ENCODE results near the gene RRM1. TPM values are rescaled to one million over a fixed set of nuclear protein-coding genes. Genes with fewer than 3 reads are reported as not detected.

Gene RRM1
- total and polyA plus RNA-seq, 9 of the 15 experiments (the other 6 are each of a cell fraction or from before 2014, with no cell fraction given) = 113 to 270 (median 163) TPM

DNA sequence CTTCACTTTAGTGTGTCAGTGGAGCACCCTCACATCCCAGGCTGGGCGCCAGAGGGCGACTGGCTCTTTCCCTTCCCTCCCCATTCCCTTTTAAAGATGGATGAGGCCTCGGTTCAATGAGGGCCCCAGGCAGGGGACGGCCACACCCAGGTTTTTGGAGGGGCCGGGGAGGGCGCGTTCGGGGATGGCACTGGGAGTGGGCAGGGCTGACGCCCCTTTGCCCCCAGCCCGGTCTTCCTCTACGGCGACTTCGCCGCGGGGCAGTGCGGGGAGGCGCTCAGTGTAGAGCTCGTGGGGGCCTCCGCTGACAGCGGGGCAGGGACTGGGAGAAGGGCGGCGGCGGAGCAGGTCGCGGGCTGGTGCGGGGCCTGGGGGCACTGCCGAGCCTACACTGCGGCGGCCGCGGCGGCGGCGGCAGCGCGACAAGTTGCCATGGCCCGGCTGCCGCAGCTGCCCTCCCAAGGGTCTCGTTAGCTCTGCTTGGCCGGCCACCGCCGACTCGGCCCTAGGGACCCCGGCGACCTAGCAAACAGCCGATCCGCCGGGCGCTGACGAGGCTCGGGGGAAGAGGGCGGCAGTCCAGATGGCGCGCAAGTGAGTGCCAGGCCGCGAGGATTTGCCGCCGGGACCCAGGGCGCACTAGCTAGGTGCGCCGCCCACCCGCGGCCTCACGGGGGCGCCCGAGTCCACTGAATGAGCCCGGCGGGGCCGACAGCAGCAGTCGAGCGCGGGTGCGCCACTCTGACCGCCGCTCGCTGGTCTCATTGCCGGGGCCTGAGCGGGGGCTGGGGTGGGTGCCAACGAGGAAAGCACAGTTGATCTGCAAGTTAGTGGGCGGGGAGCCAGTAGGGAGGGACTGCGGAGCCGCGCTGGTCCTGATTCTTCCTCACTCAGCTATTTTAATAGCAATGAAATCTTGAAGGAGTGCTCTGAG, 92.7 kb downstream of the RRM1 start:
- Histone ChIP-seq H3K4me2 (ENCODE audit: insufficient read depth, low read length) (peak overlapping the region; percentile 86), H2AFZ (ENCODE audit: low read depth, low read length) (peak overlapping the region; percentile 98), H3K9ac (ENCODE audit: insufficient read depth in 1 of 2, low read depth in 2 of 2, low read length in 2 of 2) (peak overlapping the region; percentile 65 to 91; a peak in 3 of 4 replicates), H3K79me2 (ENCODE audit: control insufficient read depth, insufficient read depth, low read length) (no peaks in the 10 kb centered on the region), H4K20me1 (replicated peaks; ENCODE audit: control insufficient read depth, insufficient read depth, low read length) (no peaks in the 10 kb centered on the region), H3K27ac (ENCODE audit: extremely low read depth, low read depth, low read length) (no peak overlapping the region), H3K4me3 (peak overlapping the region; percentile 72), H3K27me3 (ENCODE audit: control insufficient read depth in 2 of 2, insufficient read depth in 2 of 2, low read length in 2 of 2) (peaks cover 0 to 4% of the 10 kb centered on the region in 2 experiments; a peak in 1 of 5 replicates), H3K36me3 (ENCODE audit: control insufficient read depth, insufficient read depth, low read length) (no peaks in the 10 kb centered on the region), H3K4me1 (replicated peaks in 1 of 2; ENCODE audit: control insufficient read depth in 2 of 2, insufficient read depth in 2 of 2, low read length in 2 of 2) (peaks cover 14 to 20% of the 10 kb centered on the region in 2 experiments; a peak in 4 of 5 replicates), H3K9me3 (replicated peaks; ENCODE audit: control insufficient read depth, insufficient read depth, low read depth, low read length) (no peaks in the 10 kb centered on the region; the same call in 1 of the 2 replicates), H3K9me1 (ENCODE audit: control insufficient read depth, insufficient read depth, low read length) (no peaks in the 10 kb centered on the region)
- ChIA-PET POLR2A (interaction anchor here (0.6 to 1.2 kb wide), 7 partner anchors 8 to 420 kb away, joined by 3 to 4 read pairs (median 3); no protein-coding TSS in a partner anchor), CTCF (ENCODE audit: low intra/inter-chr PET ratio) (interaction anchor here (0.7 to 3.8 kb wide), 6 partner anchors 306 to 1704 kb away, joined by 3 to 30 read pairs (median 4); no protein-coding TSS in a partner anchor)
- BruUV-seq (replicated peaks) = no TSS peak
- ATAC-seq (peak; percentile 94), DNase-seq (ENCODE audit: extremely low read depth in 1 of 4, low spot score in 3 of 4) (peak; percentile 87 to 88 (median 88)), FAIRE-seq (peak; percentile 70)
- intact Hi-C loops (cut with micrococcal nuclease) (loop anchor here (1.0 kb wide), 3 partner anchors 306 to 817 kb away; no protein-coding TSS in a partner anchor), in situ Hi-C loops (cut with MboI) (loop anchor here (5.0 to 25.0 kb wide), 3 partner anchors 305 to 825 kb away; partner anchors contain the start of gene OR52M1)
- 1% methylated on average over 62 of the region's 83 CpGs for WGBS (ENCODE audit: insufficient coverage, low coverage, missing lambda C conversion rate)
- no peak for TF ChIP-seq NFE2L1 (tag; IDR thresholded peaks at IDR 0.05; ENCODE audit: borderline replicate concordance, low read depth)
- TF ChIP-seq CBFB (CRISPR knock-in tag; IDR thresholded peaks at IDR 0.05) = no peak
- TF ChIP-seq PHF8 (IDR thresholded peaks at IDR 0.05; ENCODE audit: borderline replicate concordance, low read length) = peak; percentile 45; the same call in 1 of the 2 replicates
- TF ChIP-seq, protein P1, sequence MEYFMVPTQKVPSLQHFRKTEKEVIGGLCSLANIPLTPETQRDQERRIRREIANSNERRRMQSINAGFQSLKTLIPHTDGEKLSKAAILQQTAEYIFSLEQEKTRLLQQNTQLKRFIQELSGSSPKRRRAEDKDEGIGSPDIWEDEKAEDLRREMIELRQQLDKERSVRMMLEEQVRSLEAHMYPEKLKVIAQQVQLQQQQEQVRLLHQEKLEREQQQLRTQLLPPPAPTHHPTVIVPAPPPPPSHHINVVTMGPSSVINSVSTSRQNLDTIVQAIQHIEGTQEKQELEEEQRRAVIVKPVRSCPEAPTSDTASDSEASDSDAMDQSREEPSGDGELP (CRISPR knock-in tag; IDR thresholded peaks at IDR 0.05; ENCODE audit: borderline replicate concordance) = peak; percentile 68
- TF ChIP-seq, protein P2, sequence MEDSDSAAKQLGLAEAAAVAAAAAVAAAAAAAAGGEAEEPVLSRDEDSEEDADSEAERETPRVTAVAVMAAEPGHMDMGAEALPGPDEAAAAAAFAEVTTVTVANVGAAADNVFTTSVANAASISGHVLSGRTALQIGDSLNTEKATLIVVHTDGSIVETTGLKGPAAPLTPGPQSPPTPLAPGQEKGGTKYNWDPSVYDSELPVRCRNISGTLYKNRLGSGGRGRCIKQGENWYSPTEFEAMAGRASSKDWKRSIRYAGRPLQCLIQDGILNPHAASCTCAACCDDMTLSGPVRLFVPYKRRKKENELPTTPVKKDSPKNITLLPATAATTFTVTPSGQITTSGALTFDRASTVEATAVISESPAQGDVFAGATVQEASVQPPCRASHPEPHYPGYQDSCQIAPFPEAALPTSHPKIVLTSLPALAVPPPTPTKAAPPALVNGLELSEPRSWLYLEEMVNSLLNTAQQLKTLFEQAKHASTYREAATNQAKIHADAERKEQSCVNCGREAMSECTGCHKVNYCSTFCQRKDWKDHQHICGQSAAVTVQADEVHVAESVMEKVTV (CRISPR knock-in tag; IDR thresholded peaks at IDR 0.05) = peak; percentile 81
- TF ChIP-seq ZNF239 (CRISPR knock-in tag; IDR thresholded peaks at IDR 0.05) = no peak
- TF ChIP-seq BDP1 (IDR thresholded peaks at IDR 0.05; ENCODE audit: insufficient read depth, insufficient read length) = no peak
- TF ChIP-seq MAFK (IDR thresholded peaks at IDR 0.05; ENCODE audit: low read length) = no peak
- TF ChIP-seq, protein P3, sequence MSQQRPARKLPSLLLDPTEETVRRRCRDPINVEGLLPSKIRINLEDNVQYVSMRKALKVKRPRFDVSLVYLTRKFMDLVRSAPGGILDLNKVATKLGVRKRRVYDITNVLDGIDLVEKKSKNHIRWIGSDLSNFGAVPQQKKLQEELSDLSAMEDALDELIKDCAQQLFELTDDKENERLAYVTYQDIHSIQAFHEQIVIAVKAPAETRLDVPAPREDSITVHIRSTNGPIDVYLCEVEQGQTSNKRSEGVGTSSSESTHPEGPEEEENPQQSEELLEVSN (IDR thresholded peaks at IDR 0.05; ENCODE audit: borderline replicate concordance in 1 of 2, extremely low read depth in 1 of 2, insufficient read depth in 1 of 2, insufficient read length in 1 of 2, low read depth in 1 of 2, low read length in 1 of 2, poor library complexity in 1 of 2, severe bottlenecking in 1 of 2) = peak; percentile 15 to 62
- TF ChIP-seq, protein P4, sequence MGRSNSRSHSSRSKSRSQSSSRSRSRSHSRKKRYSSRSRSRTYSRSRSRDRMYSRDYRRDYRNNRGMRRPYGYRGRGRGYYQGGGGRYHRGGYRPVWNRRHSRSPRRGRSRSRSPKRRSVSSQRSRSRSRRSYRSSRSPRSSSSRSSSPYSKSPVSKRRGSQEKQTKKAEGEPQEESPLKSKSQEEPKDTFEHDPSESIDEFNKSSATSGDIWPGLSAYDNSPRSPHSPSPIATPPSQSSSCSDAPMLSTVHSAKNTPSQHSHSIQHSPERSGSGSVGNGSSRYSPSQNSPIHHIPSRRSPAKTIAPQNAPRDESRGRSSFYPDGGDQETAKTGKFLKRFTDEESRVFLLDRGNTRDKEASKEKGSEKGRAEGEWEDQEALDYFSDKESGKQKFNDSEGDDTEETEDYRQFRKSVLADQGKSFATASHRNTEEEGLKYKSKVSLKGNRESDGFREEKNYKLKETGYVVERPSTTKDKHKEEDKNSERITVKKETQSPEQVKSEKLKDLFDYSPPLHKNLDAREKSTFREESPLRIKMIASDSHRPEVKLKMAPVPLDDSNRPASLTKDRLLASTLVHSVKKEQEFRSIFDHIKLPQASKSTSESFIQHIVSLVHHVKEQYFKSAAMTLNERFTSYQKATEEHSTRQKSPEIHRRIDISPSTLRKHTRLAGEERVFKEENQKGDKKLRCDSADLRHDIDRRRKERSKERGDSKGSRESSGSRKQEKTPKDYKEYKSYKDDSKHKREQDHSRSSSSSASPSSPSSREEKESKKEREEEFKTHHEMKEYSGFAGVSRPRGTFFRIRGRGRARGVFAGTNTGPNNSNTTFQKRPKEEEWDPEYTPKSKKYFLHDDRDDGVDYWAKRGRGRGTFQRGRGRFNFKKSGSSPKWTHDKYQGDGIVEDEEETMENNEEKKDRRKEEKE (IDR thresholded peaks at IDR 0.05; ENCODE audit: borderline replicate concordance in 1 of 2, control insufficient read depth in 1 of 2, low read depth in 2 of 2, low read length in 1 of 2) = no peak
- TF ChIP-seq ZNF586 (CRISPR knock-in tag; conservative IDR thresholded peaks at IDR 0.05) = no peak
